Stimulated activated CD8-positive, alpha-beta memory T cell treated with anti-CD3 and anti-CD28 coated beads, Interleukin-7, amount 100 ng/mL, for 24 hours (primary cell): ENCODE measurements around the gene FOXL3.

Experiments used
- DNase-seq: peaks from one replicate; pipeline ENCODE4 v3.0.0-alpha.2; 2020; ENCODE audit warnings: low read depth

FOXL3 gene

GRCh38 chr7:302054-302992, 12.4 kb downstream of the FOXL3 start:
- no peak for DNase-seq

GRCh38 chr7:303425-303824, 13.5 kb downstream of the FOXL3 start:
- no peak for DNase-seq

- DNase-seq, result no peak
Observed at GRCh38 chr7:303884-304573, 14.1 kb downstream of the FOXL3 start.

- no peak for DNase-seq
Observed at GRCh38 chr7:304574-305409, 14.8 kb downstream of the FOXL3 start.

- no peak for DNase-seq
Observed at GRCh38 chr7:305410-306151, 15.6 kb downstream of the FOXL3 start.

- no peak for DNase-seq
Observed at GRCh38 chr7:307970-308369, 18.0 kb downstream of the FOXL3 start.

- DNase-seq, result no peak
Observed at GRCh38 chr7:309586-310228, 19.7 kb downstream of the FOXL3 start.

- DNase-seq, result no peak
Observed at GRCh38 chr7:311131-311680, 21.2 kb downstream of the FOXL3 start.

GRCh38 chr7:311796-312195, 21.8 kb downstream of the FOXL3 start:
- DNase-seq, result no peak

- DNase-seq, result no peak
Observed at GRCh38 chr7:312424-312823, 22.5 kb downstream of the FOXL3 start.

GRCh38 chr7:314853-315252, 24.9 kb downstream of the FOXL3 start:
- no peak for DNase-seq

- DNase-seq, result no peak
Observed at GRCh38 chr7:315516-316265, 25.7 kb downstream of the FOXL3 start.

GRCh38 chr7:317643-318405, 27.9 kb downstream of the FOXL3 start:
- DNase-seq, result no peak

GRCh38 chr7:318476-318875, 28.5 kb downstream of the FOXL3 start:
- no peak for DNase-seq

GRCh38 chr7:318878-319661, 29.1 kb downstream of the FOXL3 start:
- DNase-seq, result no peak

GRCh38 chr7:320297-320696, 30.3 kb downstream of the FOXL3 start:
- no peak for DNase-seq

GRCh38 chr7:322111-322671, 32.2 kb downstream of the FOXL3 start:
- peak; percentile 72 for DNase-seq

- no peak for DNase-seq
Observed at GRCh38 chr7:322708-323111, 32.7 kb downstream of the FOXL3 start.
